GM23248 (cell line): Measurements from ENCODE around the gene JUP.

ENCODE experiments used
- EZH2 ChIP-seq: fragments of 200-600 bp; sonication (generic); IDR thresholded peaks from 2 replicates; pipeline ENCODE4 v1.6.1; 2018; ENCODE audit warnings: antibody characterized with exemption, mild to moderate bottlenecking; ENCODE audit not compliant: insufficient read depth, poor library complexity, severe bottlenecking
- EZH2phosphoT487 ChIP-seq: fragments of 200-600 bp; sonication (generic); IDR thresholded peaks from 2 replicates; pipeline ENCODE4 v1.6.1; 2018; ENCODE audit warnings: antibody characterized with exemption, moderate library complexity, mild to moderate bottlenecking, low read depth; ENCODE audit not compliant: insufficient read depth

- TF ChIP-seq EZH2phosphoT487 (no peak), EZH2 (no peak)
Measured at GRCh38 chr17:41772586-41773189, 13.8 kb downstream of the JUP start.
